Upper lobe of left lung (tissue), 4 donors: ENCODE measurements around the gene NHERF2.

Experiments
- CTCF ChIP-seq, 6 experiments: fragments of 450-650 bp in 4 of 6; fragments of 200-600 bp in 2 of 6; sonication (generic) in 2 of 6; IDR thresholded peaks; one replicate each; pipeline ENCODE4 v1.5.1; 2016 to 2019; ENCODE audit warnings: antibody characterized with exemption in 6 of 6
- EP300 ChIP-seq, 4 donors: sonication (generic); formaldehyde crosslinking; IDR thresholded peaks; one replicate each; pipeline ENCODE4 v1.5.1; 2017; ENCODE audit warnings: antibody characterized with exemption in 4 of 4, control low read depth in 2 of 4
- POLR2A ChIP-seq, 4 donors: fragments of 450-650 bp; IDR thresholded peaks; one replicate each; pipeline ENCODE4 v1.5.1; 2016 to 2017; ENCODE audit warnings: antibody characterized with exemption in 4 of 4, mild to moderate bottlenecking in 2 of 4
- POLR2AphosphoS5 ChIP-seq, 2 donors: sonication (generic); formaldehyde crosslinking; IDR thresholded peaks; one replicate each; pipeline ENCODE4 v1.5.1; 2017; ENCODE audit warnings: antibody characterized with exemption in 2 of 2

- TF ChIP-seq CTCF (IDR thresholded peaks at IDR 0.05) (no peak), EP300 (IDR thresholded peaks at IDR 0.05) (no peak), POLR2A (IDR thresholded peaks at IDR 0.05) (no peak), POLR2AphosphoS5 (IDR thresholded peaks at IDR 0.05) (no peak)
Observed at GRCh38 chr16:2004795-2005517, 21.7 kb upstream of the NHERF2 start.
